ENCODE data around the gene GAD1.
A peak's percentile ranks its signal among the peaks of the same experiment; 100 is the strongest.

DNA sequence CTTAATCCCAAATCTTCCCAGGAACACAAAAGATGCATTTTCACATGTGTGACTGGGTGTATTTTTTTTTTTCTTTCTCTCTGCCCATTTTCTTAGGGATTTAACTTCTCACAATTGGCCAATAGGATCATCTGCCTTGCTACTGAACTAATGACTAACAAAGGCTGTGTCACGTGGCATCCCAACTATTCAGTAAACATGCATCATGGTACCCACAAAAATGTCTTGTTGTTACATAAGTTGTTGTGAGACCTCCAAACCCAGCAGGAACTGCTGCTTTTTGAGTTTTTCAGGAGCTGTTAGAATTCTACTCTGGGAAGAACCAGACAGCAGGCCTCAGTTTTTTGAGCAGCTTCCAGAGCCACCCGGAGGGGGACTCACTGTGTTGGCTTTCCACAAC is 31.9 kb downstream of the GAD1 start:
- TF ChIP-seq SMC3 (IDR thresholded peaks at IDR 0.05; ENCODE audit: low read depth, low read length) (no peak), POLR2A (IDR thresholded peaks at IDR 0.05; ENCODE audit: low read depth, low read length) (no peak), RCOR1 (IDR thresholded peaks at IDR 0.05; ENCODE audit: insufficient replicate concordance, low read length) (no peak), FOS (IDR thresholded peaks at IDR 0.05; ENCODE audit: low read depth, low read length) (no peak), CHD1 (IDR thresholded peaks at IDR 0.05; ENCODE audit: low read depth, low read length) (no peak), MAFK (IDR thresholded peaks at IDR 0.05; ENCODE audit: low read depth, low read length) (no peak), MAZ (IDR thresholded peaks at IDR 0.05; ENCODE audit: borderline replicate concordance, low read depth, low read length) (no peak), RAD21 (IDR thresholded peaks at IDR 0.05; ENCODE audit: low read length) (no peak)
- TF ChIP-seq, protein P1, sequence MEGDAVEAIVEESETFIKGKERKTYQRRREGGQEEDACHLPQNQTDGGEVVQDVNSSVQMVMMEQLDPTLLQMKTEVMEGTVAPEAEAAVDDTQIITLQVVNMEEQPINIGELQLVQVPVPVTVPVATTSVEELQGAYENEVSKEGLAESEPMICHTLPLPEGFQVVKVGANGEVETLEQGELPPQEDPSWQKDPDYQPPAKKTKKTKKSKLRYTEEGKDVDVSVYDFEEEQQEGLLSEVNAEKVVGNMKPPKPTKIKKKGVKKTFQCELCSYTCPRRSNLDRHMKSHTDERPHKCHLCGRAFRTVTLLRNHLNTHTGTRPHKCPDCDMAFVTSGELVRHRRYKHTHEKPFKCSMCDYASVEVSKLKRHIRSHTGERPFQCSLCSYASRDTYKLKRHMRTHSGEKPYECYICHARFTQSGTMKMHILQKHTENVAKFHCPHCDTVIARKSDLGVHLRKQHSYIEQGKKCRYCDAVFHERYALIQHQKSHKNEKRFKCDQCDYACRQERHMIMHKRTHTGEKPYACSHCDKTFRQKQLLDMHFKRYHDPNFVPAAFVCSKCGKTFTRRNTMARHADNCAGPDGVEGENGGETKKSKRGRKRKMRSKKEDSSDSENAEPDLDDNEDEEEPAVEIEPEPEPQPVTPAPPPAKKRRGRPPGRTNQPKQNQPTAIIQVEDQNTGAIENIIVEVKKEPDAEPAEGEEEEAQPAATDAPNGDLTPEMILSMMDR (conservative IDR thresholded peaks at IDR 0.05; ENCODE audit: low read depth, low read length) = no peak
- TF ChIP-seq, protein P2, sequence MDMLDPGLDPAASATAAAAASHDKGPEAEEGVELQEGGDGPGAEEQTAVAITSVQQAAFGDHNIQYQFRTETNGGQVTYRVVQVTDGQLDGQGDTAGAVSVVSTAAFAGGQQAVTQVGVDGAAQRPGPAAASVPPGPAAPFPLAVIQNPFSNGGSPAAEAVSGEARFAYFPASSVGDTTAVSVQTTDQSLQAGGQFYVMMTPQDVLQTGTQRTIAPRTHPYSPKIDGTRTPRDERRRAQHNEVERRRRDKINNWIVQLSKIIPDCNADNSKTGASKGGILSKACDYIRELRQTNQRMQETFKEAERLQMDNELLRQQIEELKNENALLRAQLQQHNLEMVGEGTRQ (IDR thresholded peaks at IDR 0.05; ENCODE audit: low read depth, low read length) = peak; percentile 58

Measured in IMR-90 (cell line).